Nephron progenitor cell (in vitro differentiated cells): ENCODE measurements around the gene MCRIP1.

ENCODE experiments used
- DNase-seq: peaks from one replicate; pipeline ENCODE4 v3.0.0; 2021
- H3K27ac Mint-ChIP-seq: 2 replicates; pipeline ENCODE4 v1.8.0; 2021; ENCODE audit warnings: mild to moderate bottlenecking, moderate library complexity, mixed read lengths
- H3K27me3 Mint-ChIP-seq: 2 replicates; pipeline ENCODE4 v1.8.0; 2021; ENCODE audit warnings: mild to moderate bottlenecking, low read depth, mixed read lengths; ENCODE audit not compliant: poor library complexity
- H3K36me3 Mint-ChIP-seq: 2 replicates; pipeline ENCODE4 v1.8.0; 2021; ENCODE audit warnings: low read depth, mixed read lengths
- H3K4me1 Mint-ChIP-seq: 2 replicates; pipeline ENCODE4 v1.8.0; 2021; ENCODE audit warnings: mixed read lengths
- H3K4me3 Mint-ChIP-seq: 2 replicates; pipeline ENCODE4 v1.8.0; 2021; ENCODE audit warnings: mild to moderate bottlenecking, moderate library complexity, mixed read lengths
- H3K9me3 Mint-ChIP-seq: 2 replicates; pipeline ENCODE4 v1.8.0; 2021; ENCODE audit warnings: mild to moderate bottlenecking, moderate library complexity, mixed read lengths
- CTCF ChIP-seq: fragments of 200-600 bp; sonication (generic); IDR thresholded peaks from 2 replicates; pipeline ENCODE4 v1.5.0; 2021; ENCODE audit warnings: antibody characterized with exemption

The MCRIP1 gene

GRCh38 chr17:81846743-81847689 lies 13.9 kb upstream of the MCRIP1 start:
- Mint-ChIP-seq H3K4me1 (no peaks in the 10 kb centered on the region), H3K27me3 (no peaks in the 10 kb centered on the region), H3K4me3 (no peak overlapping the region), H3K27ac (no peak overlapping the region), H3K36me3 (peaks cover 33% of the 10 kb centered on the region), H3K9me3 (no peaks in the 10 kb centered on the region)
- no peak for TF ChIP-seq CTCF
- DNase-seq: no peak

- DNase-seq: no peak
- TF ChIP-seq CTCF: no peak
- no peak overlapping the region for H3K27ac Mint-ChIP-seq
Observed at GRCh38 chr17:81845881-81846742, 13.0 kb upstream of the MCRIP1 start.

GRCh38 chr17:81845361-81845760 lies 12.3 kb upstream of the MCRIP1 start:
- TF ChIP-seq CTCF: no peak
- DNase-seq: no peak
- Mint-ChIP-seq H3K36me3 (peaks cover 17% of the 10 kb centered on the region), H3K9me3 (no peaks in the 10 kb centered on the region), H3K4me1 (no peaks in the 10 kb centered on the region), H3K27me3 (no peaks in the 10 kb centered on the region), H3K27ac (no peak overlapping the region), H3K4me3 (no peak overlapping the region)

More at GRCh38 chr17:81845881-81846742, 13.0 kb upstream of the MCRIP1 start:
- peaks cover 24% of the 10 kb centered on the region for H3K36me3 Mint-ChIP-seq
- H3K4me3 Mint-ChIP-seq: no peak overlapping the region
- no peaks in the 10 kb centered on the region for H3K9me3 Mint-ChIP-seq
- no peaks in the 10 kb centered on the region for H3K27me3 Mint-ChIP-seq
- no peaks in the 10 kb centered on the region for H3K4me1 Mint-ChIP-seq

- TF ChIP-seq CTCF: no peak
- H3K9me3 Mint-ChIP-seq: no peaks in the 10 kb centered on the region
- H3K27ac Mint-ChIP-seq: no peak overlapping the region
- H3K4me1 Mint-ChIP-seq: no peaks in the 10 kb centered on the region
- no peaks in the 10 kb centered on the region for H3K27me3 Mint-ChIP-seq
- DNase-seq: no peak
- no peak overlapping the region for H3K4me3 Mint-ChIP-seq
- H3K36me3 Mint-ChIP-seq: peaks cover 12% of the 10 kb centered on the region
Observed at GRCh38 chr17:81844887-81845286, 11.8 kb upstream of the MCRIP1 start.

- H3K36me3 Mint-ChIP-seq: peaks cover 12% of the 10 kb centered on the region
- no peak for DNase-seq
- no peak overlapping the region for H3K27ac Mint-ChIP-seq
- H3K27me3 Mint-ChIP-seq: no peaks in the 10 kb centered on the region
- no peaks in the 10 kb centered on the region for H3K9me3 Mint-ChIP-seq
- no peak for TF ChIP-seq CTCF
- peaks cover 2% of the 10 kb centered on the region for H3K4me1 Mint-ChIP-seq
- no peak overlapping the region for H3K4me3 Mint-ChIP-seq
Observed at GRCh38 chr17:81844327-81844851, 11.3 kb upstream of the MCRIP1 start.
